Liver (tissue), 9 donors: ENCODE measurements around the gene SHROOM2. TPM values are rescaled to one million over a fixed set of nuclear protein-coding genes. Genes with fewer than 3 reads are reported as not detected.
A peak's percentile ranks its signal among the peaks of the same experiment; 100 is the strongest.

ENCODE experiments used
- DNase-seq: peaks from one replicate; pipeline ENCODE4 v3.0.0-alpha.2; 2017; ENCODE audit warnings: low spot score
- H3K27ac ChIP-seq, 2 donors: one replicate each; pipeline ENCODE4 v1.7.0; 2013; ENCODE audit warnings: inconsistent platforms in 2 of 2, low read length in 2 of 2, control low read depth in 1 of 2, low read depth in 1 of 2, mild to moderate bottlenecking in 1 of 2
- H3K27me3 ChIP-seq, 4 donors: one replicate each; pipeline versions ENCODE4 v1.6.1 to v1.7.0; 2013; ENCODE audit warnings: low read length in 3 of 4, inconsistent platforms in 1 of 4, mild to moderate bottlenecking in 1 of 4, moderate library complexity in 1 of 4; ENCODE audit not compliant: control insufficient read depth in 4 of 4, insufficient read depth in 4 of 4
- H3K36me3 ChIP-seq, 4 donors: one replicate each; pipeline versions ENCODE4 v1.6.1 to v1.7.0; 2013; ENCODE audit warnings: low read length in 3 of 4, mild to moderate bottlenecking in 3 of 4, low read depth in 1 of 4, moderate library complexity in 1 of 4; ENCODE audit not compliant: control insufficient read depth in 4 of 4, insufficient read depth in 3 of 4
- H3K4me1 ChIP-seq, 4 donors: one replicate each; pipeline versions ENCODE4 v1.6.1 to v1.7.0; 2013; ENCODE audit warnings: low read length in 3 of 4, mild to moderate bottlenecking in 3 of 4, moderate library complexity in 1 of 4; ENCODE audit not compliant: control insufficient read depth in 4 of 4, insufficient read depth in 4 of 4
- H3K4me3 ChIP-seq, 3 donors: one replicate each; pipeline versions ENCODE4 v1.6.1 to v1.7.0; 2013; ENCODE audit warnings: low read length in 3 of 3, control low read depth in 1 of 3, low read depth in 1 of 3, mild to moderate bottlenecking in 1 of 3
- H3K9ac ChIP-seq, 2 donors: one replicate each; pipeline ENCODE4 v1.7.0; 2013; ENCODE audit warnings: low read length in 2 of 2, mild to moderate bottlenecking in 2 of 2, moderate library complexity in 2 of 2, control low read depth in 1 of 2, low read depth in 1 of 2
- H3K9me3 ChIP-seq, 4 donors: one replicate each; pipeline versions ENCODE4 v1.6.1 to v1.7.0; 2013; ENCODE audit warnings: low read length in 3 of 4; ENCODE audit not compliant: control insufficient read depth in 4 of 4
- EGR1 ChIP-seq, 2 donors: IDR thresholded peaks; 2 replicates each; pipeline ENCODE4 v1.6.1; 2016 to 2018; ENCODE audit warnings: antibody characterized with exemption in 2 of 2, low read depth in 2 of 2
- FOXA1 ChIP-seq: IDR thresholded peaks from 2 replicates; pipeline ENCODE4 v1.6.1; 2016; ENCODE audit warnings: antibody characterized with exemption
- FOXA2 ChIP-seq: IDR thresholded peaks from 2 replicates; pipeline ENCODE4 v1.6.1; 2016; ENCODE audit warnings: antibody characterized with exemption
- GABPA ChIP-seq, 2 donors: IDR thresholded peaks in 1 of 2; conservative IDR thresholded peaks in 1 of 2; 2 replicates each; pipeline ENCODE4 v1.6.1; 2016; ENCODE audit warnings: antibody characterized with exemption in 2 of 2, mild to moderate bottlenecking in 1 of 2, moderate library complexity in 1 of 2
- HNF4A ChIP-seq, 2 donors: conservative IDR thresholded peaks; 2 replicates each; pipeline ENCODE4 v1.6.1; 2016; ENCODE audit warnings: antibody characterized with exemption in 2 of 2, mild to moderate bottlenecking in 2 of 2
- HNF4G ChIP-seq: IDR thresholded peaks from 2 replicates; pipeline ENCODE4 v1.6.1; 2016; ENCODE audit warnings: antibody characterized with exemption
- JUND ChIP-seq, 2 donors: IDR thresholded peaks; 2 replicates each; pipeline ENCODE4 v1.6.1; 2016; ENCODE audit warnings: antibody characterized with exemption in 2 of 2
- NR2F2 ChIP-seq: IDR thresholded peaks from 2 replicates; pipeline ENCODE4 v1.6.1; 2016; ENCODE audit warnings: antibody characterized with exemption
- RAD21 ChIP-seq, 2 donors: IDR thresholded peaks; 2 replicates each; pipeline ENCODE4 v1.6.1; 2016; ENCODE audit warnings: antibody characterized with exemption in 2 of 2, mild to moderate bottlenecking in 2 of 2
- RXRA ChIP-seq, 2 donors: IDR thresholded peaks; 2 replicates each; pipeline ENCODE4 v1.6.1; 2017 to 2018; ENCODE audit warnings: antibody characterized with exemption in 2 of 2, mild to moderate bottlenecking in 1 of 2
- SP1 ChIP-seq: IDR thresholded peaks from 2 replicates; pipeline ENCODE4 v1.6.1; 2018; ENCODE audit warnings: antibody characterized with exemption, mild to moderate bottlenecking
- TAF1 ChIP-seq: conservative IDR thresholded peaks from 2 replicates; pipeline ENCODE4 v1.6.1; 2016; ENCODE audit warnings: antibody characterized with exemption, mild to moderate bottlenecking
- YY1 ChIP-seq: IDR thresholded peaks from 2 replicates; pipeline ENCODE4 v1.6.1; 2016; ENCODE audit warnings: antibody characterized with exemption, mild to moderate bottlenecking
- WGBS: extraction: QIAGEN DNeasy Blood & Tissue Kit; methylation state at CpG from one replicate; pipeline ENCODE4 v1.1.7; 2013; 5-methylcytosine and 5-hydroxymethylcytosine counted together
- polyA plus RNA-seq, 2 donors: library from polyadenylated mRNA; stranded (reverse) in 1 of 2; unstranded in 1 of 2; fragments of 200-250 nt in 1 of 2; fragments of >200 nt in 1 of 2; fragmentation: Nextera tagmentation in 1 of 2; extraction: Ambion mirVana in 1 of 2; gene quantifications; one replicate each; pipeline versions ENCODE4 v1.2.1 to v1.2.3, GENCODE V29; 2013 to 2015
- total RNA-seq, 2 donors: library from RNA; depleted of rRNA; stranded (reverse); fragments of >200 nt; gene quantifications; one replicate each; pipeline ENCODE4 v1.2.3, GENCODE V29; 2014
- TF ChIP-seq, protein P1 (sequence below): IDR thresholded peaks from 2 replicates; pipeline ENCODE4 v1.6.1; 2016; ENCODE audit warnings: antibody characterized with exemption
- TF ChIP-seq, protein P2 (sequence below): IDR thresholded peaks from 2 replicates; pipeline ENCODE4 v1.6.1; 2016; ENCODE audit warnings: antibody characterized with exemption, mild to moderate bottlenecking
- TF ChIP-seq, protein P3 (sequence below): fragments of 150-350 bp; IDR thresholded peaks from 2 replicates; pipeline ENCODE4 v1.5.1; 2017; ENCODE audit warnings: improper control_type of control experiment, low read depth, low read length; ENCODE audit not compliant: missing input control
- TF ChIP-seq, protein P4 (sequence below): IDR thresholded peaks from 2 replicates; pipeline ENCODE4 v1.6.1; 2016; ENCODE audit warnings: antibody characterized with exemption
- donor health status: healthy.
- donor health status: healthy.
- donor health status: healthy.
- donor health status: healthy.
- donor health status: healthy.

SHROOM2 gene
- total and polyA plus RNA-seq, 4 donors, result 1.1 to 5.4 (median 3.6) TPM

DNA sequence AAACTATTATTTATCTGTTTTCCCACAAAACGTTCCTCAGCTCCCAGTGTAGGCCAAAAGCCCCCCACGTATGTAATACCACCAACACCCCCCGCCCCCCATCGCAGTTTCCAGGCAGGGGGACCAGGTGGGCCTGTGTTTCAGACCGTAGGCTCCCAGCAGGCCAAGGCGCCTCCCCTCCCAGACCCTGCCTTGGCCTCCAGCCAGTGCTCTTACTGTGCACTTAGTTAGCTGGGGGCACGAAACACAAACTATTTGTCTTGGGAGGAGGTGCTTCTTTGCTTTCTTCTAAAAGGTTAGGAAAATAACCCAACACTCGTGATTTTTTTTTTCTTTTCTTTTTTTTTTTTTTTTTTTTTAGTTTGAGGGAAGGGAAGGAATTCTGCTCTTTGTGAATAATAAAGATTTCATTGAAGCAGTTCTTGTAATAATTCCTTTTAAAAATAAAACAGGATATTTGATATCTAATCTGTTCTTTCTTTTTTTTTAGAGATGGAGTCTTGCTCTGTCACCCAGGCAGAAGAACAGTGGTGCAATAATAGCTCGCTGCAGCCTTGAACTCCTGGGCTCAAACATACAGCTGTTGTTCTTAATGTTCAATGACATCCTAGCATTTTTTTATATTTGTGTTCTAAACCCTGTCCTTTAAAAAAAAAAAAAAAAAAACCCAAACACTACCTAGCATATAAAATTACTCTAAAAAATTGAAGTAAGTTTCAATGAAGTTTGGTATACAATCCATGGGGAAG lies 98.0 kb downstream of the SHROOM2 start:
- 63% methylated on average over 9 of the region's 9 CpGs for WGBS
- H3K27ac ChIP-seq, result no peak overlapping the region
- DNase-seq, result no peak

DNA sequence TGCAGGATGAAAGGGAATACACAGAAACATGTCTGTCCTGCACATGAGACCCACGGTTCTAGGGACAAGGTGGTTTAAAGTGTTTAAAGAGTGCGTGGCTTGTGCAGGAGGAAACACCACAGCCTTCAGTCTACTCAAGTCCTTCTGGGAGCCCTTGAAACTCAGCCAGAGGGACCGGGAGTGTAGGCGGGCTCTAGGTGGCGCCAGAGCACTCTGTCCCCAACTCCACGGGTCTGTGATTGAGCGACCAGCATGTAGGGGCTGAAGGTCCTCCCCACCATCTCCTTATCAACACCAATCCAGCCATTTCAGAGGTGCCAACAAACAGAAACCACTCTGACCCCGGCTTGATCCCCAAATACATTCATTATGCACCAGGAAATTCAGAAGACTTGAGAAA lies 98.9 kb downstream of the SHROOM2 start:
- Histone ChIP-seq H3K36me3 (peaks cover 0 to 3% (median 0%) of the 10 kb centered on the region in 4 donors), H3K9ac (no peak overlapping the region), H3K4me1 (peaks cover 0 to 3% (median under 1%) of the 10 kb centered on the region in 4 donors), H3K4me3 (no peak overlapping the region), H3K27me3 (no peaks in the 10 kb centered on the region), H3K9me3 (no peaks in the 10 kb centered on the region), H3K27ac (no peak overlapping the region)
- peak; percentile 64 for DNase-seq
- 33% methylated on average over 8 of the region's 8 CpGs for WGBS
- TF ChIP-seq EGR1 (IDR thresholded peaks at IDR 0.05; ENCODE audit: low read depth in 2 of 2) (no peak), SP1 (no peak), FOXA1 (no peak), YY1 (no peak), JUND (IDR thresholded peaks at IDR 0.05) (no peak), TAF1 (no peak), HNF4A (conservative IDR thresholded peaks at IDR 0.05) (no peak), FOXA2 (no peak), GABPA (IDR thresholded peaks at IDR 0.05 in 1 of 2, conservative IDR thresholded peaks at IDR 0.05 in 1 of 2) (no peak), NR2F2 (no peak), RAD21 (IDR thresholded peaks at IDR 0.05) (peak; percentile 62 to 79), RXRA (IDR thresholded peaks at IDR 0.05) (no peak), HNF4G (no peak)
- TF ChIP-seq, protein P1, sequence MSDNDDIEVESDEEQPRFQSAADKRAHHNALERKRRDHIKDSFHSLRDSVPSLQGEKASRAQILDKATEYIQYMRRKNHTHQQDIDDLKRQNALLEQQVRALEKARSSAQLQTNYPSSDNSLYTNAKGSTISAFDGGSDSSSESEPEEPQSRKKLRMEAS, result no peak
- TF ChIP-seq, protein P2, sequence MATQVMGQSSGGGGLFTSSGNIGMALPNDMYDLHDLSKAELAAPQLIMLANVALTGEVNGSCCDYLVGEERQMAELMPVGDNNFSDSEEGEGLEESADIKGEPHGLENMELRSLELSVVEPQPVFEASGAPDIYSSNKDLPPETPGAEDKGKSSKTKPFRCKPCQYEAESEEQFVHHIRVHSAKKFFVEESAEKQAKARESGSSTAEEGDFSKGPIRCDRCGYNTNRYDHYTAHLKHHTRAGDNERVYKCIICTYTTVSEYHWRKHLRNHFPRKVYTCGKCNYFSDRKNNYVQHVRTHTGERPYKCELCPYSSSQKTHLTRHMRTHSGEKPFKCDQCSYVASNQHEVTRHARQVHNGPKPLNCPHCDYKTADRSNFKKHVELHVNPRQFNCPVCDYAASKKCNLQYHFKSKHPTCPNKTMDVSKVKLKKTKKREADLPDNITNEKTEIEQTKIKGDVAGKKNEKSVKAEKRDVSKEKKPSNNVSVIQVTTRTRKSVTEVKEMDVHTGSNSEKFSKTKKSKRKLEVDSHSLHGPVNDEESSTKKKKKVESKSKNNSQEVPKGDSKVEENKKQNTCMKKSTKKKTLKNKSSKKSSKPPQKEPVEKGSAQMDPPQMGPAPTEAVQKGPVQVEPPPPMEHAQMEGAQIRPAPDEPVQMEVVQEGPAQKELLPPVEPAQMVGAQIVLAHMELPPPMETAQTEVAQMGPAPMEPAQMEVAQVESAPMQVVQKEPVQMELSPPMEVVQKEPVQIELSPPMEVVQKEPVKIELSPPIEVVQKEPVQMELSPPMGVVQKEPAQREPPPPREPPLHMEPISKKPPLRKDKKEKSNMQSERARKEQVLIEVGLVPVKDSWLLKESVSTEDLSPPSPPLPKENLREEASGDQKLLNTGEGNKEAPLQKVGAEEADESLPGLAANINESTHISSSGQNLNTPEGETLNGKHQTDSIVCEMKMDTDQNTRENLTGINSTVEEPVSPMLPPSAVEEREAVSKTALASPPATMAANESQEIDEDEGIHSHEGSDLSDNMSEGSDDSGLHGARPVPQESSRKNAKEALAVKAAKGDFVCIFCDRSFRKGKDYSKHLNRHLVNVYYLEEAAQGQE, result no peak
- TF ChIP-seq, protein P3, sequence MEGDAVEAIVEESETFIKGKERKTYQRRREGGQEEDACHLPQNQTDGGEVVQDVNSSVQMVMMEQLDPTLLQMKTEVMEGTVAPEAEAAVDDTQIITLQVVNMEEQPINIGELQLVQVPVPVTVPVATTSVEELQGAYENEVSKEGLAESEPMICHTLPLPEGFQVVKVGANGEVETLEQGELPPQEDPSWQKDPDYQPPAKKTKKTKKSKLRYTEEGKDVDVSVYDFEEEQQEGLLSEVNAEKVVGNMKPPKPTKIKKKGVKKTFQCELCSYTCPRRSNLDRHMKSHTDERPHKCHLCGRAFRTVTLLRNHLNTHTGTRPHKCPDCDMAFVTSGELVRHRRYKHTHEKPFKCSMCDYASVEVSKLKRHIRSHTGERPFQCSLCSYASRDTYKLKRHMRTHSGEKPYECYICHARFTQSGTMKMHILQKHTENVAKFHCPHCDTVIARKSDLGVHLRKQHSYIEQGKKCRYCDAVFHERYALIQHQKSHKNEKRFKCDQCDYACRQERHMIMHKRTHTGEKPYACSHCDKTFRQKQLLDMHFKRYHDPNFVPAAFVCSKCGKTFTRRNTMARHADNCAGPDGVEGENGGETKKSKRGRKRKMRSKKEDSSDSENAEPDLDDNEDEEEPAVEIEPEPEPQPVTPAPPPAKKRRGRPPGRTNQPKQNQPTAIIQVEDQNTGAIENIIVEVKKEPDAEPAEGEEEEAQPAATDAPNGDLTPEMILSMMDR, result peak; percentile 43
- TF ChIP-seq, protein P4, sequence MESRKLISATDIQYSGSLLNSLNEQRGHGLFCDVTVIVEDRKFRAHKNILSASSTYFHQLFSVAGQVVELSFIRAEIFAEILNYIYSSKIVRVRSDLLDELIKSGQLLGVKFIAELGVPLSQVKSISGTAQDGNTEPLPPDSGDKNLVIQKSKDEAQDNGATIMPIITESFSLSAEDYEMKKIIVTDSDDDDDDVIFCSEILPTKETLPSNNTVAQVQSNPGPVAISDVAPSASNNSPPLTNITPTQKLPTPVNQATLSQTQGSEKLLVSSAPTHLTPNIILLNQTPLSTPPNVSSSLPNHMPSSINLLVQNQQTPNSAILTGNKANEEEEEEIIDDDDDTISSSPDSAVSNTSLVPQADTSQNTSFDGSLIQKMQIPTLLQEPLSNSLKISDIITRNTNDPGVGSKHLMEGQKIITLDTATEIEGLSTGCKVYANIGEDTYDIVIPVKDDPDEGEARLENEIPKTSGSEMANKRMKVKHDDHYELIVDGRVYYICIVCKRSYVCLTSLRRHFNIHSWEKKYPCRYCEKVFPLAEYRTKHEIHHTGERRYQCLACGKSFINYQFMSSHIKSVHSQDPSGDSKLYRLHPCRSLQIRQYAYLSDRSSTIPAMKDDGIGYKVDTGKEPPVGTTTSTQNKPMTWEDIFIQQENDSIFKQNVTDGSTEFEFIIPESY, result no peak

More for the DNA sequence above, 98.0 kb downstream of the SHROOM2 start:
- no peak overlapping the region for H3K4me3 ChIP-seq
- peaks cover 0 to 3% (median under 1%) of the 10 kb centered on the region in 4 donors for H3K4me1 ChIP-seq
- H3K9ac ChIP-seq, result no peak overlapping the region
- no peaks in the 10 kb centered on the region for H3K27me3 ChIP-seq
- H3K9me3 ChIP-seq, result no peaks in the 10 kb centered on the region
- H3K36me3 ChIP-seq, result peaks cover 0 to 3% (median 0%) of the 10 kb centered on the region in 4 donors
- no peak for TF ChIP-seq RAD21 (IDR thresholded peaks at IDR 0.05)
- no peak for TF ChIP-seq SP1
- no peak for TF ChIP-seq HNF4A (conservative IDR thresholded peaks at IDR 0.05)
